Naive B cell (primary cell): ENCODE data around the gene EN2. TPM values are rescaled to one million over a fixed set of nuclear protein-coding genes. Genes with fewer than 3 reads are reported as not detected.

ENCODE experiments used
- ATAC-seq, 2 donors: fragments of 150-1000 bp; cut with Tn5 transposase; 2 replicates each; pipeline ENCODE4 v1.10.0; 2021; ENCODE audit warnings: low read depth in 2 of 2, mild to moderate bottlenecking in 2 of 2, moderate library complexity in 2 of 2
- DNase-seq: peaks from one replicate; pipeline ENCODE4 v3.0.0; 2022
- H3K27ac Mint-ChIP-seq, 6 donors: one replicate each; pipeline ENCODE4 v1.8.0; 2020 to 2022; ENCODE audit warnings: mild to moderate bottlenecking in 6 of 6, mixed read lengths in 6 of 6, moderate library complexity in 5 of 6, inconsistent platforms in 2 of 6
- H3K27me3 Mint-ChIP-seq, 3 donors: one replicate each; pipeline ENCODE4 v1.8.0; 2021 to 2022; ENCODE audit warnings: mixed read lengths in 3 of 3, mild to moderate bottlenecking in 1 of 3
- H3K36me3 Mint-ChIP-seq, 2 donors: one replicate each; pipeline ENCODE4 v1.8.0; 2020 to 2022; ENCODE audit warnings: mixed read lengths in 2 of 2, inconsistent platforms in 1 of 2, mild to moderate bottlenecking in 1 of 2
- H3K4me1 Mint-ChIP-seq, 3 donors: one replicate each; pipeline ENCODE4 v1.8.0; 2020 to 2022; ENCODE audit warnings: mixed read lengths in 3 of 3, inconsistent platforms in 1 of 3, mild to moderate bottlenecking in 1 of 3, moderate library complexity in 1 of 3
- H3K4me3 Mint-ChIP-seq, 8 donors: one replicate each; pipeline ENCODE4 v1.8.0; 2020 to 2022; ENCODE audit warnings: mild to moderate bottlenecking in 8 of 8, mixed read lengths in 8 of 8, moderate library complexity in 8 of 8, inconsistent platforms in 2 of 8
- H3K9me3 Mint-ChIP-seq, 7 donors: one replicate each; pipeline ENCODE4 v1.8.0; 2020 to 2022; ENCODE audit warnings: mixed read lengths in 7 of 7, mild to moderate bottlenecking in 5 of 7, inconsistent platforms in 2 of 7, moderate library complexity in 1 of 7
- polyA plus RNA-seq, 6 donors: library from polyadenylated mRNA; unstranded; fragments of 300-500 nt; fragmentation: Illumina TruSeq; gene quantifications; one replicate each; pipeline ENCODE4 v1.2.3, GENCODE V29; 2021; ENCODE audit warnings: low read depth in 6 of 6

EN2 gene
- polyA plus RNA-seq, 6 donors from 2014 or later = not detected

- H3K9me3 Mint-ChIP-seq = peaks cover 1 to 7% (median 6%) of the 10 kb centered on the region in 7 donors
- peak overlapping the region; percentile 81 to 97 (median 93) for H3K4me3 Mint-ChIP-seq
- peaks cover 17 to 28% (median 27%) of the 10 kb centered on the region in 3 donors for H3K4me1 Mint-ChIP-seq
- ATAC-seq (peak; percentile 82 to 85), DNase-seq (peak; percentile 66)
- peak overlapping the region; percentile 63 to 92 (median 85) for H3K27ac Mint-ChIP-seq
- peaks cover 8 to 60% (median 24%) of the 10 kb centered on the region in 3 donors for H3K27me3 Mint-ChIP-seq
- peaks cover 0 to 15% of the 10 kb centered on the region in 2 donors for H3K36me3 Mint-ChIP-seq
These were observed 33.0 kb downstream of the EN2 start for GRCh38 chr7:155490697-155491628.

GRCh38 chr7:155491812-155492211 is 33.9 kb downstream of the EN2 start:
- peak overlapping the region in 5 of 6 donors; percentile 33 to 87 (median 70) for H3K27ac Mint-ChIP-seq
- peaks cover 1 to 7% (median 6%) of the 10 kb centered on the region in 7 donors for H3K9me3 Mint-ChIP-seq
- peaks cover 0 to 15% of the 10 kb centered on the region in 2 donors for H3K36me3 Mint-ChIP-seq
- peak overlapping the region; percentile 85 to 97 (median 93) for H3K4me3 Mint-ChIP-seq
- DNase-seq = no peak
- peaks cover 17 to 28% (median 27%) of the 10 kb centered on the region in 3 donors for H3K4me1 Mint-ChIP-seq
- peaks cover 15 to 63% (median 27%) of the 10 kb centered on the region in 3 donors for H3K27me3 Mint-ChIP-seq
- no peak for ATAC-seq

GRCh38 chr7:155493744-155494538 is 36.0 kb downstream of the EN2 start:
- Mint-ChIP-seq H3K27ac (peak overlapping the region in 1 of 6 donors; percentile 76), H3K27me3 (peaks cover 33 to 80% (median 38%) of the 10 kb centered on the region in 3 donors), H3K9me3 (peaks cover 1 to 7% (median 6%) of the 10 kb centered on the region in 7 donors), H3K4me1 (peaks cover 17 to 28% (median 24%) of the 10 kb centered on the region in 3 donors), H3K4me3 (peak overlapping the region in 2 of 8 donors; percentile 7 to 52), H3K36me3 (peaks cover 0 to 15% of the 10 kb centered on the region in 2 donors)
- no peak for ATAC-seq
- DNase-seq = no peak

DNA sequence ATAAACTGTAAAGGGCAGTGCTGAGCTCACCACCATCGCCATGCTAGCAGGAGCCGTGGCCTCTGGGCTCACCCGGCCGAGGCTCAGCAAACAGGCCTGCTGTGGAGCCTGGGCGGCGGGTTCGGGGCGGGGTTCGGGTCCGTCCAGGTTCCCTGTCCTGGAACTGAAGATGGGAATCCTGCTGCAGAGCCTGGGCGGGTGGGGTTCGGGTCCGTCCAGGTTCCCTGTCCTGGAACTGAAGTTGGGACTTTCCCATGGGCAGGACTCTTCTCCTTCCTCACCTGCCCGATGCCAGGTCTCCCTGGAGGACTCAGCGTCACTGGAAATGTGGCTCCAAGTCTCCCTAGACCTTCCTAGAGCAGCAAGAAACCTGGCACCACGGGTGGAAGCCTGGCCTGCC is 36.6 kb downstream of the EN2 start:
- Mint-ChIP-seq H3K27me3 (peaks cover 39 to 84% (median 40%) of the 10 kb centered on the region in 3 donors), H3K9me3 (peaks cover 1 to 7% (median 6%) of the 10 kb centered on the region in 7 donors), H3K27ac (no peak overlapping the region), H3K4me3 (no peak overlapping the region), H3K36me3 (peaks cover 0 to 15% of the 10 kb centered on the region in 2 donors), H3K4me1 (peaks cover 16 to 24% (median 23%) of the 10 kb centered on the region in 3 donors)
- no peak for DNase-seq
- ATAC-seq = no peak

DNA sequence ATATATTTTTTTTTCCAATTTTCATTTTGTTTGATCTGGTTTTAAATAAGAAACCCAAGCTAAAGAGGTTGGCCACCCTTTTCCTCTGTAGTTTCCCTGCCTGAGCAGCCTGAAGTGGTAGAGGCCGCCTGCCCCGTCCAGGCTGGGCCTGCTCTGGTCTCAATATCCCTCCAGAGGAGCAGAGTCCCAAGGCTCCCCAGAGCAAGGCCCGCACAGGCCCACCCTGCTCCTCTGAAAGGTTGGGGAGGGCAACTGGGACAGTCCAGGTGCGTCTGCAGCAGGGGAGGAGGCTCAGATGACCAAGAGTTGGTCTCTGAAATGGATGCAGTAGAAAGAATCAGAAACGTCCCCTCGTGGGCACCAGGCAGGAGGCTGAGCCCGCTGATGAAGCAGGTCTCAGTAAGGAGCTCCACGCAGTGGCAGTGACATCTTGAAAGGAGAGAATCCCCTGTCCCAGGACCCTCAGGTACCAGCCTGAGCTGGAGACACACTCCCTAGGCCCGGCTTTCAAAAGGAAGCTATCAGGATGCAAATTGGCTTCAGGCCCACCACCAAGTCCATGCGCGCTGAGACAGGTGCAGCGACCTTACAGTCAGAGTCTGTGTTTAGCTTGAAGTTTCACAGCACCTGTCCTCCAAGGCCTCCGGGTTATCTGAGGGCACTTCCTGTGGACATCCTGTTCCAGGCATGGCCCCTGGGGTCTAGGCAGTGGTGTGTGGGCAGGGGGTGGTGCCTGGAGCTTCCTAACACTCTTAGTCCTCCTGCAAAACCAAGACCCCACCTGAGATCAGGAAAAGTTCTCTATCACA is 37.7 kb downstream of the EN2 start:
- Mint-ChIP-seq H3K36me3 (peaks cover 0 to 17% of the 10 kb centered on the region in 2 donors), H3K4me3 (no peak overlapping the region), H3K9me3 (peaks cover 1 to 7% (median 6%) of the 10 kb centered on the region in 7 donors), H3K4me1 (peaks cover 14 to 15% (median 14%) of the 10 kb centered on the region in 3 donors), H3K27ac (no peak overlapping the region), H3K27me3 (peaks cover 49 to 84% (median 50%) of the 10 kb centered on the region in 3 donors)
- no peak for ATAC-seq
- DNase-seq = no peak

DNA sequence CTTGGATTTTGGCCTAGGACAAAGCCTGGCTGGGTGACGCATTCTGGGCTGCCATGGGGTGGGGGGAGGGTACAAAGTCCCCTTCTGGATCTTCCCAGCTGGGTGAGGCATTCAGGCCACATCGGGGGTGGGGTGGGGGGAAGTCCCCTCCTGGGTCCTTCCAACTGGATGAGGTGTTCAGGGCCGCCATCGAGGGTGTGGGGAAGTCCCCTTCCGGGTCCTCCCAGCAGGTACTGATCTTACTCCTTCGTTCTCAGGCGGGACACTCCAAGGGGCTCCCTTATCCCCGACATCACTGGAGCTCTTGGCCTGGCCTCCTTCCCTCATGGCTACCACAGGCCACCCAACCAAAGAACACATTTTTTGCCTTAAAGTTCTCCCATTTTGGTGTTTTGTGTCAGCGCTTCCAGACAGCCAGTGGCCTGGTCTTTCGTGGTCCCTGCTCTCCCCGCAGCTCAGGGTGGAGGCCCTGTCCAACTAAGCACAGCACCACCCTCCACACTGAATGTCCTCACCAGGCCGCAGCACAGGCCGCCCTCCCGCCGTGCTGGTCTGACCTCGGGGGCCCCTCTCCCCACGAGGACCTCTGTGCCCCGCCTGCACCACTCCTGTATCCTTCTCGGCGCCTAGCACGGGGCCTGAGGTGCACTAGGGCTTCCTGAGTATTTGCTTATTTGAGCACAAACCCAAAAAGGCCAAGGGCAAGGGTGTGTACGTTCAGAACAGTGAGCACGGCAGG is 38.5 kb downstream of the EN2 start:
- Mint-ChIP-seq H3K36me3 (peaks cover 0 to 12% of the 10 kb centered on the region in 2 donors), H3K27ac (no peak overlapping the region), H3K27me3 (peaks cover 55 to 84% (median 56%) of the 10 kb centered on the region in 3 donors), H3K4me3 (peak overlapping the region in 1 of 8 donors; percentile 42), H3K9me3 (peaks cover 0 to 7% (median 3%) of the 10 kb centered on the region in 7 donors), H3K4me1 (peaks cover 7 to 9% (median 7%) of the 10 kb centered on the region in 3 donors)
- no peak for ATAC-seq
- DNase-seq = no peak

GRCh38 chr7:155497149-155497901 is 39.4 kb downstream of the EN2 start:
- Mint-ChIP-seq H3K27me3 (peaks cover 57 to 80% (median 59%) of the 10 kb centered on the region in 3 donors), H3K36me3 (peaks cover 0 to 5% of the 10 kb centered on the region in 2 donors), H3K27ac (no peak overlapping the region)

DNA sequence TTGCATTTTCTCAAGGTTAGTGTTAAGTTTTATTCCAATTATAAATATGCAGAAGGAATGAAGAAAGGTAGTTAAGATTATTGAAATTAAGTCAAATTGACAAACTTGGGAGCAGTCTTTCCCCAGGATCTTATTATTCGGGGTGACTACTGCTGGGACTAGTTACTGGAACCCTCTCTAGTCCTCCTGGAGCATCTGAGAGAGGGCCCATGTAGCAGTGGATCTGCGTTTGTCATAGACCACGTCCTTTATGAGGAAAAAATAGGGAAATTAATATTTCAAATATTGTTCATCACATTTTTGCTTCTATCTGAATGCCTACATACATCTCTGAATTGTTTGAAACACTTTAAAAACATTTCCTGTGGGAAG is 47.5 kb downstream of the EN2 start:
- Mint-ChIP-seq H3K4me1 (peaks cover 17 to 18% (median 18%) of the 10 kb centered on the region in 3 donors), H3K27me3 (peaks cover 84 to 87% (median 86%) of the 10 kb centered on the region in 3 donors), H3K27ac (no peak overlapping the region), H3K4me3 (peak overlapping the region in 1 of 8 donors; percentile 32), H3K9me3 (peaks cover 0 to 25% (median 11%) of the 10 kb centered on the region in 7 donors), H3K36me3 (peaks cover 13 to 14% of the 10 kb centered on the region in 2 donors)
- ATAC-seq (no peak), DNase-seq (no peak)

More at GRCh38 chr7:155497149-155497901, 39.4 kb downstream of the EN2 start:
- ATAC-seq (no peak), DNase-seq (no peak)
- Mint-ChIP-seq H3K4me1 (no peaks in the 10 kb centered on the region), H3K9me3 (peaks cover 0 to 3% (median under 1%) of the 10 kb centered on the region in 7 donors), H3K4me3 (no peak overlapping the region)

- Mint-ChIP-seq H3K27me3 (peaks cover 84 to 88% (median 86%) of the 10 kb centered on the region in 3 donors), H3K4me1 (peaks cover 17 to 18% (median 18%) of the 10 kb centered on the region in 3 donors), H3K36me3 (peaks cover 8 to 14% of the 10 kb centered on the region in 2 donors), H3K4me3 (peak overlapping the region in 2 of 8 donors; percentile 54 to 71), H3K27ac (peak overlapping the region in 1 of 6 donors; percentile 74), H3K9me3 (peaks cover 0 to 34% (median 9%) of the 10 kb centered on the region in 7 donors)
- ATAC-seq = peak; percentile 20 to 34
- no peak for DNase-seq
These were observed 49.0 kb downstream of the EN2 start for GRCh38 chr7:155506854-155507337.

- Mint-ChIP-seq H3K4me1 (peaks cover 17 to 18% (median 18%) of the 10 kb centered on the region in 3 donors), H3K27me3 (peaks cover 84 to 88% (median 86%) of the 10 kb centered on the region in 3 donors), H3K27ac (no peak overlapping the region), H3K4me3 (peak overlapping the region in 1 of 8 donors; percentile 65), H3K9me3 (peaks cover 0 to 34% (median 9%) of the 10 kb centered on the region in 7 donors), H3K36me3 (peaks cover 8 to 14% of the 10 kb centered on the region in 2 donors)
- ATAC-seq (no peak), DNase-seq (no peak)
These were observed 49.6 kb downstream of the EN2 start for GRCh38 chr7:155507576-155507975.
